ENCODE measurements around the gene VN1R5. TPM values are rescaled to one million over a fixed set of nuclear protein-coding genes. Genes with fewer than 3 reads are reported as not detected.

Gene VN1R5
- total RNA-seq, 1 experiment from 2014 or later: not detected

DNA sequence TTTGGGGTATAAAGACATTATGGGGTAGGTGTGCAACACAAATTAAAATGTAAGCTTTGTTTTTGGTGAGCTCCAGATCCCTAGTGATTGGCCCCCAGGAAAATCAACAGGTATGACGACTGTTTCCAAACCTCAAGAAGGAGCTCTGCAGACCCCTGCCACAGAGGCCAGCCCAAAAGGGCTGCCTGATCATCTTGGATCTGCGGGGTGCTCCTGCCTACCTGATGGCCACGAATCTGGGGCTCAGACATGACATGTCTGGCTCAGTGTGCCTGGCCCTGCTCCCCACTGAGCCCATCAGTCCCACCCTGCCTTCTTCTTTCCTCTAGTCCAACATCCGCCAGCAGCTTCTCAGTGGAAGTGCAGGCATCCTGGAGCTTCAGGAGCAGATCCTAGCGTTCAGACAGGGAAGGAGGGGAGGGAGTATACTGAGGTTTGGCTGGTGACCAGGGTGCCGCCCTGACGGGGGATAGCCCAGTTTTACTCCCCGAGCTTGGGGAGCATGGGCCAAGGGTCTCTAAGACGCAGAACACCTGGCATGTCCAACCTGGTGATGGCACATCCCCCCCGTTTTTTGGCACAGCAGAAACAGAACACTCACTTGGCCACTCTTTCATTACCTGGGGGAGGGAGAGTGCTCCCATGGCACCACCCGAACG, 44.0 kb downstream of the VN1R5 start:
- no peak for DNase-seq (ENCODE audit: extremely low read depth, low read depth)

DNA sequence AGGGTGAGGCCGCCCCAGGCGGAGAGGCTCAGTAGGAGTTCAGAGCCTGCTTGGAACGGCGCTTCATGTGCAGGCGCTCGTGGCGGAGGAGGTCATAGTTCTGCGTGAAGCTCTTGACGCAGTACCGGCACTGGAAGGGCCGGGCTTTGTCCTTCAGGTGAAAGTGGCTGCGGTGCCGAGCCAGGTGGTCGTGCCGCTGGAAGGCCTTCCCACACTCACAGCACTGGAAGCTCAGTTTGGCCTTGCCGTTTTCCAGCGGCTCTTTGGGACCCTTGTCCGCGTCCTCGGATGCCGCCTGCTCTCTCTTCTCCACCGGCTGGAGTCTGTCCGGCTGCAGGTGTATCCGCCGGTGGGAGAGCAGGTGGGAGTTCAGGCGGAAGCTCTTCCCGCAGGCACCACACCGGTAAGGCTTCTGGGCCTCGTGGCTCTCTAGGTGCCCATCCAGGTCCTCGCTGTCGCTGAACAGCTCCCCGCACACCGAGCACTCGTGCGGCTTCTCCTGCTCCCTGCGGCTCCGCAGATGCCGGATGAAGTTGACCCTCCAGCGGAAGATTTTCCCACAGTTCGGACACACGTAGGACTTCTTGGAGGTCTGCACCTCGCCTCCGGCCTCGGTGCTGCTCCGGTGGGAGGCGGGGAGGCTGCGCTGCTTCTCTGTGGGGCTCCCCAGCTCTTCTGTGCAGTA, 44.8 kb downstream of the VN1R5 start:
- DNase-seq (ENCODE audit: extremely low read depth, low read depth): no peak

DNA sequence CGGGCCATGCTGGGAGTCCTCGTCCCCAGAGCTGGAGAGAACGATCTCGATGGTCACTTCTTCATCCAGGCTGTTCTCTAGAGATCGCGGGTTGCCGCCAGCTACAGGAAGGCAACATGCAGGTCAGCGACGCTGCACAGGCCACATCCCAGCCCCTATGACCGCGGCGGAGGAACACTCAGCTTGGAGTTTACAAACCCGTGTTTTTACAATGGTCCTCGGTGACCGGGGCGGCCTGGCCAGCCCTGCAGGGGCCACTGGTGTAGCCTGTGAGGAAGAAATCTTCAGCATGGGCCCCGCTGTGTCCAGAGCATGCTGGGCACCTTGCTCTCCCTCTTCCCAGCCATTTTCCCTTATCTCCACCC, 45.3 kb downstream of the VN1R5 start:
- DNase-seq (ENCODE audit: extremely low read depth, low read depth): no peak

DNA sequence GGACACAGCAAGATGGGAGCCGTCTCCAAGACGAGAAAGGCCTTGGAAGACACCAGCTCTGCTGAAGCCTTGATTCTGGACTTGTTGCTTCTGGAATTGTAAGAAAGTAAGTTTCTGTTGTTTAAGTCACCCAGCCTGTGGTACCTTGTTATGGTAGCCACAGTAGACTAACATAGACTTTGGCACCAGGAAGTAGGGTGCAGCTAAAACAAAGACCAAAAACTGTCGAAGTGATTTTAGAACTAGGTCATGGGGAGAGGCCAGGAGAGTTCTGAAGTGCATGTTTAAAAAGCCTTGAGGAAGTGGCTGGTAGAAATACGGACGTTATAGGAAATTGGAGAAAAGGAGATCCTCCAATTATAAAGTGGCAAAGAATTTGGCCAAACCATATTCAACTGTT, 47.3 kb downstream of the VN1R5 start:
- no peak for DNase-seq (ENCODE audit: extremely low read depth, low read depth)

DNA sequence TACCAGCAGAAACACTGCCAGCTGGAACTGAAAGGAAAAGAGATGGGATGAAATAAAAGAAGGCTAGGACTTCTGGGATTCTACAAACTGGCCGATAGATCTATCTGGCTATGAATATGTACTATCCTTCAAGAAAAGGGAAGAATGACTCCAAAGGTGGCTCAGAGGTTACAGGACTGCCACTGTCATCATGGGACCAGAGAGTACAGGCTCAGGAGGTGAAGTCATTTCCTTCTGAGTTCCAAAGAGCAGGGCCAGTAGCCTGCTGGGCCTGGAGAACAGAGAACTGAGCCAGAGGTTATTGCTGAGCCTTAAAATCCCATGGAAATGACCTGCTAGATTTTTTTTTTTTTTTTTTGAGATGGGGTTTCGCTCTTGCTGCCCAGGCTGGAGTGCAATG, 48.2 kb downstream of the VN1R5 start:
- no peak for DNase-seq (ENCODE audit: extremely low read depth, low read depth)

Small RNA genes within 50 kb of the gene (small RNA-seq; reads per million reads assigned to genes)
- gene RF00019: 0 reads per million in 2 experiments

Other genes starting within 250 kb of the VN1R5 start
- 12.0 and 13.1 TPM in 2 replicates for gene ZNF695, start 248.0 kb upstream of the VN1R5 start, total RNA-seq (2014; rRNA removed; shearing (Covaris generic))
- 8.0 and 8.1 TPM in 2 replicates for gene ZNF670, start 177.3 kb upstream of the VN1R5 start, total RNA-seq (2014; rRNA removed; shearing (Covaris generic))
- 14.1 and 15.3 TPM in 2 replicates for gene ZNF669, start 151.7 kb upstream of the VN1R5 start, total RNA-seq (2014; rRNA removed; shearing (Covaris generic))
- 54.2 and 57.3 TPM in 2 replicates for gene ZNF124, start 84.1 kb upstream of the VN1R5 start, total RNA-seq (2014; rRNA removed; shearing (Covaris generic))
- gene ZNF496, start 75.8 kb downstream of the VN1R5 start, total RNA-seq (2014; rRNA removed; shearing (Covaris generic)): 28.1 and 30.2 TPM in 2 replicates
- gene NLRP3, start 160.1 kb downstream of the VN1R5 start, total RNA-seq (2014; rRNA removed; shearing (Covaris generic)): not detected in 2 replicates
- gene OR2B11, start 202.0 kb downstream of the VN1R5 start, total RNA-seq (2014; rRNA removed; shearing (Covaris generic)): not detected in 2 replicates

All from NCI-H460 (cell line).